Activated naive CD4-positive, alpha-beta T cell treated with anti-CD3 and anti-CD28 coated beads, Interleukin-2, amount 50 U/mL, for 16 hours (primary cell): ENCODE data around the gene SVBP.
"Not testable (repeated sequence)": the region's sequence is repeated elsewhere in the genome, so short reads cannot be mapped to it uniquely, and the experiment has no call there.

Experiments
- DNase-seq: peaks from one replicate; pipeline ENCODE4 v3.0.0-alpha.2; 2020

The SVBP gene

GRCh38 chr1:42841010-42841409, 23.8 kb upstream of the SVBP start:
- no peak for DNase-seq

- no peak for DNase-seq
These were observed 21.4 kb upstream of the SVBP start for GRCh38 chr1:42838482-42839190.

GRCh38 chr1:42837709-42838108, 20.5 kb upstream of the SVBP start:
- DNase-seq, result no peak

GRCh38 chr1:42835422-42835821, 18.2 kb upstream of the SVBP start:
- DNase-seq, result no peak

GRCh38 chr1:42834803-42835202, 17.6 kb upstream of the SVBP start:
- no peak for DNase-seq

- no peak for DNase-seq
These were observed 16.8 kb upstream of the SVBP start for GRCh38 chr1:42833981-42834380.

- no peak for DNase-seq
These were observed 15.5 kb upstream of the SVBP start for GRCh38 chr1:42832641-42833240.

GRCh38 chr1:42831273-42831672, 14.1 kb upstream of the SVBP start:
- DNase-seq, result no peak

GRCh38 chr1:42830631-42831030, 13.4 kb upstream of the SVBP start:
- DNase-seq, result no peak

GRCh38 chr1:42825036-42825851, 8.0 kb upstream of the SVBP start:
- no peak for DNase-seq

GRCh38 chr1:42824481-42825035, 7.4 kb upstream of the SVBP start:
- no peak for DNase-seq

GRCh38 chr1:42822800-42823392, 5.7 kb upstream of the SVBP start:
- DNase-seq, result no peak

GRCh38 chr1:42821690-42822089, 4.5 kb upstream of the SVBP start:
- DNase-seq, result no peak

GRCh38 chr1:42820813-42821212, 3.6 kb upstream of the SVBP start:
- DNase-seq, result no peak

GRCh38 chr1:42817976-42818375, 779 bp upstream of the SVBP start:
- DNase-seq, result no peak

GRCh38 chr1:42817440-42817767, 207 bp upstream of the SVBP start:
- DNase-seq, result no peak

GRCh38 chr1:42815941-42816584, 1.1 kb downstream of the SVBP start:
- DNase-seq, result no peak

- not testable (repeated sequence) for DNase-seq
These were observed 2.4 kb downstream of the SVBP start for GRCh38 chr1:42814815-42815214.

GRCh38 chr1:42807056-42807668, 10.0 kb downstream of the SVBP start:
- DNase-seq, result no peak

GRCh38 chr1:42806593-42806992, 10.6 kb downstream of the SVBP start:
- no peak for DNase-seq

- no peak for DNase-seq
These were observed 11.0 kb downstream of the SVBP start for GRCh38 chr1:42806171-42806570.

- DNase-seq, result no peak
These were observed 15.2 kb downstream of the SVBP start for GRCh38 chr1:42801832-42802473.
